PC-9 (cell line): ENCODE data around the gene ACOT12. TPM values are rescaled to one million over a fixed set of nuclear protein-coding genes. Genes with fewer than 3 reads are reported as not detected.
"Not testable (repeated sequence)": the region's sequence is repeated elsewhere in the genome, so short reads cannot be mapped to it uniquely, and the experiment has no call there.

Experiments
- BruUV-seq: library from RNA; stranded (reverse); fragments of 400-500 nt; replicated peaks from 2 replicates; lab custom pipeline; 2021; lab: Mats Ljungman, UMichigan
- CTCF ChIA-PET: fragments of 300-600 bp; sonication (Branson Sonifier 250); formaldehyde crosslinking; loops from one replicate; lab custom pipeline; 2022; ENCODE audit warnings: antibody characterized with exemption; lab: Charles Lee
- POLR2A ChIA-PET: fragments of 300-600 bp; sonication (Branson Sonifier 250); formaldehyde crosslinking; loops from one replicate; lab custom pipeline; 2022; ENCODE audit warnings: antibody characterized with exemption; ENCODE audit not compliant: unreplicated experiment; lab: Charles Lee
- DNase-seq, 2 experiments: peaks; one replicate each; pipeline versions ENCODE4 v3.0.0 to v3.0.0-alpha.2; 2015 to 2022; ENCODE audit warnings: mixed read lengths in 1 of 2
- H2AFZ ChIP-seq: fragments of 200-600 bp; sonication (generic); 2 replicates; pipeline ENCODE4 v1.8.1; 2017; ENCODE audit warnings: antibody characterized with exemption
- H3F3A ChIP-seq: fragments of 200-600 bp; sonication (generic); 2 replicates; pipeline ENCODE4 v1.8.1; 2017; ENCODE audit warnings: antibody characterized with exemption, mild to moderate bottlenecking, low read depth; ENCODE audit not compliant: insufficient read depth
- H3K27ac ChIP-seq: fragments of 200-600 bp; sonication (generic); 2 replicates; pipeline ENCODE4 v1.6.1; 2016; ENCODE audit warnings: mixed run types
- H3K27me3 ChIP-seq: fragments of 200-600 bp; sonication (generic); 2 replicates; pipeline ENCODE4 v1.6.1; 2016; ENCODE audit warnings: low read depth, mixed run types; ENCODE audit not compliant: insufficient read depth
- H3K36me3 ChIP-seq: fragments of 200-600 bp; sonication (generic); 2 replicates; pipeline ENCODE4 v1.6.1; 2016; ENCODE audit warnings: low read depth, mixed run types
- H3K4me1 ChIP-seq: fragments of 200-600 bp; sonication (generic); replicated peaks from 2 replicates; pipeline ENCODE4 v1.6.1; 2016; ENCODE audit warnings: mixed run types; ENCODE audit not compliant: insufficient read depth
- H3K4me2 ChIP-seq: fragments of 200-600 bp; sonication (generic); 2 replicates; pipeline ENCODE4 v1.6.1; 2017; ENCODE audit warnings: mixed run types
- H3K4me3 ChIP-seq: fragments of 200-600 bp; sonication (generic); 2 replicates; pipeline ENCODE4 v1.6.1; 2016; ENCODE audit warnings: mixed run types
- H3K79me2 ChIP-seq: fragments of 200-600 bp; sonication (generic); 2 replicates; pipeline ENCODE4 v1.6.1; 2017; ENCODE audit warnings: low read depth, mixed run types
- H3K9me2 ChIP-seq: fragments of 200-600 bp; sonication (generic); 2 replicates; pipeline ENCODE4 v1.8.1; 2017; ENCODE audit warnings: mild to moderate bottlenecking; ENCODE audit not compliant: insufficient read depth
- H3K9me3 ChIP-seq: fragments of 200-600 bp; sonication (generic); 2 replicates; pipeline ENCODE4 v1.8.1; 2016; ENCODE audit warnings: low read depth; ENCODE audit not compliant: insufficient read depth
- H4K20me1 ChIP-seq: fragments of 200-600 bp; sonication (generic); 2 replicates; pipeline ENCODE4 v1.8.1; 2017; ENCODE audit not compliant: insufficient read depth
- EZH2 ChIP-seq: fragments of 200-600 bp; sonication (generic); IDR thresholded peaks from 2 replicates; pipeline ENCODE4 v1.8.0; 2017; ENCODE audit warnings: antibody characterized with exemption, low read depth
- intact Hi-C: fragments of 100-400 bp; cut with micrococcal nuclease; formaldehyde crosslinking; loops from one replicate; pipeline ENCODE4 v1.10.0; 2022; ENCODE audit not compliant: unreplicated experiment
- total RNA-seq: library from RNA; stranded (reverse); gene quantifications from 2 replicates; pipeline ENCODE4 v1.2.3, GENCODE V29; 2021
- TF ChIP-seq, protein P1 (sequence below): fragments of 200-600 bp; sonication (generic); conservative IDR thresholded peaks from 2 replicates; pipeline ENCODE4 v1.6.1; 2017; ENCODE audit warnings: mixed run types, antibody characterized with exemption, mild to moderate bottlenecking, moderate library complexity

The ACOT12 gene
- total RNA-seq, 1 experiment from 2014 or later: not detected

DNA sequence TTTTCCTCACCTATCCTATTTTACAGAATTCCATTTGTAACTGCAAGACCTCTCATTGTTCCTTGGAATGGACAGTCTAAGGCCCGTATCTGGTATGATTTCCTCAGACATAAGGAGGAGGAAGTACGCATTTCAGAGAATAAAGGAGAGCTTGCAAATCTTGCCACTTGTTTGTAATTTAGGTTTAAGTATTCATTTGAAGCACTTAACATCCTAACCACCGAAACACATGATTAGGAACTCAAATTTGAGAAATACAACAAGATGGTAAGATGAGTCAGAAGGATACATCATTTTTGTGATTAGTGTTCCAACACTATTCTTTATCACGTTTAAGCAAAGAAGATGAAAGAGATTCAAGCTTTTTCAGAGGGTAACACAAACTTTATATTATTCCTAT lies 96.4 kb downstream of the ACOT12 start:
- H4K20me1 ChIP-seq: 0 out of 2 replicates have a peak, but pooled peaks cover 3% of the 10 kb centered on the region
- no peaks in the 10 kb centered on the region for H3K36me3 ChIP-seq
- peaks cover 13% of the 10 kb centered on the region for H3K4me1 ChIP-seq
- H3K9me2 ChIP-seq: no peaks in the 10 kb centered on the region
- H3K4me2 ChIP-seq: no peak overlapping the region
- ChIA-PET CTCF (no interaction called here), POLR2A (no interaction called here)
- H2AFZ ChIP-seq: no peak overlapping the region
- peaks cover 36% of the 10 kb centered on the region for H3K79me2 ChIP-seq
- H3K27ac ChIP-seq: no peak overlapping the region
- no peak for TF ChIP-seq EZH2
- TF ChIP-seq, protein P1, sequence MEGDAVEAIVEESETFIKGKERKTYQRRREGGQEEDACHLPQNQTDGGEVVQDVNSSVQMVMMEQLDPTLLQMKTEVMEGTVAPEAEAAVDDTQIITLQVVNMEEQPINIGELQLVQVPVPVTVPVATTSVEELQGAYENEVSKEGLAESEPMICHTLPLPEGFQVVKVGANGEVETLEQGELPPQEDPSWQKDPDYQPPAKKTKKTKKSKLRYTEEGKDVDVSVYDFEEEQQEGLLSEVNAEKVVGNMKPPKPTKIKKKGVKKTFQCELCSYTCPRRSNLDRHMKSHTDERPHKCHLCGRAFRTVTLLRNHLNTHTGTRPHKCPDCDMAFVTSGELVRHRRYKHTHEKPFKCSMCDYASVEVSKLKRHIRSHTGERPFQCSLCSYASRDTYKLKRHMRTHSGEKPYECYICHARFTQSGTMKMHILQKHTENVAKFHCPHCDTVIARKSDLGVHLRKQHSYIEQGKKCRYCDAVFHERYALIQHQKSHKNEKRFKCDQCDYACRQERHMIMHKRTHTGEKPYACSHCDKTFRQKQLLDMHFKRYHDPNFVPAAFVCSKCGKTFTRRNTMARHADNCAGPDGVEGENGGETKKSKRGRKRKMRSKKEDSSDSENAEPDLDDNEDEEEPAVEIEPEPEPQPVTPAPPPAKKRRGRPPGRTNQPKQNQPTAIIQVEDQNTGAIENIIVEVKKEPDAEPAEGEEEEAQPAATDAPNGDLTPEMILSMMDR: no peak
- no peak overlapping the region for H3K4me3 ChIP-seq
- DNase-seq: no peak
- intact Hi-C loops: no loop called here
- H3K9me3 ChIP-seq: 0 out of 2 replicates have a peak, but pooled peaks cover 2% of the 10 kb centered on the region
- BruUV-seq: no TSS peak
- no peaks in the 10 kb centered on the region for H3K27me3 ChIP-seq
- H3F3A ChIP-seq: no peaks in the 10 kb centered on the region

DNA sequence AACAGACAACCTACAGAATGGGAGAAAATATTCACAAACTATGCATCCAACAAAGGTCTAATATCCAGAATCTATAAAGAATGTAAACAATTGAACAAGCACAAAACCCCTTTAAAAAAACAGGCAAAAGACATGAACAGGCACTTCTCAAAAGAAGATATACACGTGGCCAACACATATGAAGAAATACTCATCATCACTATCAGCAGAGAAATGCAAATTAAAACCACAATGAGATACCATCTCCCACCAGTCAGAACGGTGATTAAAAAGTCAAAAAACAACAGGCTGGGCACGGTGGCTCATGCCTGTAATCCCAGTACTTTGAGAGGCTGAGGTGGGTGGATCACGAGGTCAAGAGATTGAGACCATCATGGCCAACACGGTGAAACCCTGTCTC lies 99.9 kb downstream of the ACOT12 start:
- H2AFZ ChIP-seq, H3K36me3 ChIP-seq, intact Hi-C loops, H3K27ac ChIP-seq, H3K4me1 ChIP-seq, H3F3A ChIP-seq, H3K27me3 ChIP-seq, DNase-seq, H3K4me3 ChIP-seq, H3K4me2 ChIP-seq, POLR2A ChIA-PET, H3K9me3 ChIP-seq, H4K20me1 ChIP-seq, H3K9me2 ChIP-seq, BruUV-seq, CTCF ChIA-PET: not testable (repeated sequence)
- H3K79me2 ChIP-seq: peaks cover 32% of the 10 kb centered on the region

DNA sequence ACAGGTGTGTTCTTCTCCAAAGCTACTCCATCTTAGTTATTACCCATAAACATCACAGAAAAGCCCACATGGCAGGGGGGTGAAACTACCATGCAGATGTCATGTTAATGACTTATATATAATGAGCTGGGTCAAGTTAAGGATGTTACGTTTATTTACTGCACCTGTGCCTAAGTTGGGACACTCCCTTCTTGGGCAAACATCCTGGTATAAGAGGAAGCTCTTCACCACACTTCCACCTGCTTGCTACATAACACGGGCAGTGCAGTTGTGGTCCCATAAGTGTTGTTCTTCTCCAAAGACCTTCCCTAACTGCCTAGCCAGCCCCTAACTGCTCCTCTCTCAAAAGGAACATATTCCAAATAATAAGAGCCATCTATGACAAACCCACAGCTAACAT lies 101.8 kb downstream of the ACOT12 start:
- Histone ChIP-seq H3K9me3 (peaks cover 9% of the 10 kb centered on the region; the same call in 1 of the 2 replicates), H3K79me2 (peaks cover 29% of the 10 kb centered on the region), H3K36me3 (no peaks in the 10 kb centered on the region), H3K4me2 (no peak overlapping the region), H3K27ac (no peak overlapping the region), H3K4me3 (no peak overlapping the region), H3K4me1 (no peaks in the 10 kb centered on the region), H2AFZ (no peak overlapping the region), H4K20me1 (no peaks in the 10 kb centered on the region; the same call in 1 of the 2 replicates), H3K27me3 (no peaks in the 10 kb centered on the region), H3F3A (no peaks in the 10 kb centered on the region), H3K9me2 (no peaks in the 10 kb centered on the region)
- no peak for DNase-seq
- TF ChIP-seq, protein P1: no peak
- TF ChIP-seq EZH2: no peak
- ChIA-PET CTCF (interaction anchor here (0.6 kb wide), 1 partner anchor 381 kb away, joined by 3 read pairs; no protein-coding TSS in a partner anchor), POLR2A (no interaction called here)
- BruUV-seq: no TSS peak
- intact Hi-C loops: no loop called here

DNA sequence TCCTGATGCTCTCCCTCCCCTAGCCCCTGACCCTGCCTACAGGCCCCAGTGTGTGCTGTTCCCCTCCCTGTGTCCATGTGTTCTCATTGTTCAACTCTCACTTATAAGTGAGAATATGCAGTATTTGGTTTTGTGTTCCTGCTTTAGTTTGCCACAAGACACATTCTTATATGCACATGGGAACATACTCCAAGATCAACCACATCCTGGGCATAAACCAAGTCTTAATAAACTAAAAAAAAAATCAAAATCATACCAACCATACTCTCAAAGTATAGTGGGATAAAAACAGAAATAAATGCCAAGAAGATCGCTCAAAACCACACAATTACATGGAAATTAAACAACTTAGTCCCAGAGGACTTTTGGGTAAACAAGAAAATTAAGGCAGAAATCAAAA lies 103.8 kb downstream of the ACOT12 start:
- ChIA-PET CTCF (no interaction called here), POLR2A (no interaction called here)
- no peaks in the 10 kb centered on the region for H3K36me3 ChIP-seq
- no TSS peak for BruUV-seq
- peaks cover 29% of the 10 kb centered on the region for H3K79me2 ChIP-seq
- H3K4me1 ChIP-seq: no peaks in the 10 kb centered on the region
- no peaks in the 10 kb centered on the region for H3K9me2 ChIP-seq
- no peaks in the 10 kb centered on the region for H3K27me3 ChIP-seq
- no peaks in the 10 kb centered on the region; the same call in 1 of the 2 replicates for H4K20me1 ChIP-seq
- DNase-seq: no peak
- intact Hi-C loops: no loop called here
- H3F3A ChIP-seq: no peaks in the 10 kb centered on the region
- H3K27ac ChIP-seq: no peak overlapping the region
- no peak overlapping the region for H3K4me2 ChIP-seq
- TF ChIP-seq, protein P1: no peak
- no peak for TF ChIP-seq EZH2
- H3K9me3 ChIP-seq: peaks cover 9% of the 10 kb centered on the region; the same call in 1 of the 2 replicates
- H3K4me3 ChIP-seq: no peak overlapping the region
- no peak overlapping the region for H2AFZ ChIP-seq
